ENCODE results near the gene CCDC30.

GRCh38 chr1:42686418-42686817, 223.3 kb downstream of the CCDC30 start:
- TF ChIP-seq EP300 (IDR thresholded peaks at IDR 0.05; ENCODE audit: borderline replicate concordance) (no peak), RAD21 (IDR thresholded peaks at IDR 0.05; ENCODE audit: low read depth) (no peak), USF1 (IDR thresholded peaks at IDR 0.05) (no peak), TAF1 (IDR thresholded peaks at IDR 0.05; ENCODE audit: low read depth) (no peak)

Measured in Ishikawa (cell line).